HG03457 (cell line): Measurements from ENCODE around the gene SLAMF8.

ENCODE experiments used
- ATAC-seq: cut with Tn5 transposase; IDR thresholded peaks from one replicate; pipeline ENCODE4 v1.9.1; 2021; ENCODE audit warnings: moderate number of reproducible peaks; ENCODE audit not compliant: unreplicated experiment

SLAMF8 gene

GRCh38 chr1:159817276-159818041 lies 9.2 kb upstream of the SLAMF8 start:
- no peak for ATAC-seq

- ATAC-seq = no peak
These were observed 5.4 kb upstream of the SLAMF8 start for GRCh38 chr1:159821171-159821867.

- no peak for ATAC-seq
These were observed 3.3 kb upstream of the SLAMF8 start for GRCh38 chr1:159823406-159823805.

GRCh38 chr1:159825564-159825963 lies 1.1 kb upstream of the SLAMF8 start:
- ATAC-seq = no peak

- ATAC-seq = no peak
These were observed 423 bp downstream of the SLAMF8 start for GRCh38 chr1:159827102-159827490.

- no peak for ATAC-seq
These were observed 876 bp downstream of the SLAMF8 start for GRCh38 chr1:159827549-159827948.

GRCh38 chr1:159828176-159828575 lies 1.5 kb downstream of the SLAMF8 start:
- ATAC-seq = no peak

GRCh38 chr1:159828581-159829272 lies 2.1 kb downstream of the SLAMF8 start:
- ATAC-seq = no peak

- ATAC-seq = no peak
These were observed 2.6 kb downstream of the SLAMF8 start for GRCh38 chr1:159829273-159829634.

GRCh38 chr1:159829822-159830465 lies 3.3 kb downstream of the SLAMF8 start:
- ATAC-seq = no peak

- no peak for ATAC-seq
These were observed 4.0 kb downstream of the SLAMF8 start for GRCh38 chr1:159830722-159831121.

GRCh38 chr1:159831412-159832141 lies 4.9 kb downstream of the SLAMF8 start:
- ATAC-seq = no peak

GRCh38 chr1:159832309-159832708 lies 5.6 kb downstream of the SLAMF8 start:
- no peak for ATAC-seq

GRCh38 chr1:159835356-159835755 lies 8.7 kb downstream of the SLAMF8 start:
- no peak for ATAC-seq

- no peak for ATAC-seq
These were observed 9.3 kb downstream of the SLAMF8 start for GRCh38 chr1:159835862-159836525.

- peak; percentile 54 for ATAC-seq
These were observed 12.0 kb downstream of the SLAMF8 start for GRCh38 chr1:159838715-159839114.

- peak; percentile 46 for ATAC-seq
These were observed 12.6 kb downstream of the SLAMF8 start for GRCh38 chr1:159839116-159839849.

- no peak for ATAC-seq
These were observed 15.1 kb downstream of the SLAMF8 start for GRCh38 chr1:159841749-159842148.

- ATAC-seq = no peak
These were observed 16.8 kb downstream of the SLAMF8 start for GRCh38 chr1:159843459-159843858.
